Measurements from ENCODE around the gene SLIT3.

Gene SLIT3

GRCh38 chr5:168800701-168801100, 500.2 kb downstream of the SLIT3 start:
- no peaks in the 10 kb centered on the region for H3K4me1 ChIP-seq
- no peak overlapping the region for H2AFZ ChIP-seq
- H3K36me3 ChIP-seq (ENCODE audit: control insufficient read depth, insufficient read depth, low read length): no peaks in the 10 kb centered on the region
- TF ChIP-seq CTCF (IDR thresholded peaks at IDR 0.05): no peak
- H3K4me3 ChIP-seq (ENCODE audit: low read depth, low read length): no peak overlapping the region
- no peaks in the 10 kb centered on the region for H3K9me3 ChIP-seq (ENCODE audit: control insufficient read depth, low read length)
- no peak overlapping the region for H3K9ac ChIP-seq
- no peaks in the 10 kb centered on the region for H3K27me3 ChIP-seq (ENCODE audit: control insufficient read depth, insufficient read depth, low read length)
- H3K79me2 ChIP-seq: no peaks in the 10 kb centered on the region
- H3K27ac ChIP-seq: no peak overlapping the region
- H3K4me2 ChIP-seq (ENCODE audit: low read length): no peak overlapping the region

GRCh38 chr5:168798065-168799023, 502.6 kb downstream of the SLIT3 start:
- no peaks in the 10 kb centered on the region for H3K4me1 ChIP-seq
- no peak overlapping the region for H3K4me3 ChIP-seq (ENCODE audit: low read depth, low read length)
- no peaks in the 10 kb centered on the region for H3K9me3 ChIP-seq (ENCODE audit: control insufficient read depth, low read length)
- no peak overlapping the region for H3K9ac ChIP-seq
- no peaks in the 10 kb centered on the region for H3K27me3 ChIP-seq (ENCODE audit: control insufficient read depth, insufficient read depth, low read length)
- TF ChIP-seq CTCF (IDR thresholded peaks at IDR 0.05): no peak
- no peak overlapping the region for H3K4me2 ChIP-seq (ENCODE audit: low read length)
- no peaks in the 10 kb centered on the region for H3K79me2 ChIP-seq
- H3K36me3 ChIP-seq (ENCODE audit: control insufficient read depth, insufficient read depth, low read length): no peaks in the 10 kb centered on the region
- H2AFZ ChIP-seq: no peak overlapping the region
- no peak overlapping the region for H3K27ac ChIP-seq

GRCh38 chr5:168796593-168797580, 504.1 kb downstream of the SLIT3 start:
- Histone ChIP-seq H3K36me3 (ENCODE audit: control insufficient read depth, insufficient read depth, low read length) (no peaks in the 10 kb centered on the region), H3K27me3 (ENCODE audit: control insufficient read depth, insufficient read depth, low read length) (no peaks in the 10 kb centered on the region), H3K4me1 (no peaks in the 10 kb centered on the region), H2AFZ (no peak overlapping the region), H3K4me3 (ENCODE audit: low read depth, low read length) (no peak overlapping the region), H3K4me2 (ENCODE audit: low read length) (no peak overlapping the region), H3K79me2 (no peaks in the 10 kb centered on the region), H3K9me3 (ENCODE audit: control insufficient read depth, low read length) (no peaks in the 10 kb centered on the region), H3K27ac (no peak overlapping the region), H3K9ac (no peak overlapping the region)
- TF ChIP-seq CTCF (IDR thresholded peaks at IDR 0.05): no peak

- no peak overlapping the region for H2AFZ ChIP-seq
- no peak overlapping the region for H3K4me2 ChIP-seq (ENCODE audit: low read length)
- H3K9ac ChIP-seq: no peak overlapping the region
- H3K79me2 ChIP-seq: no peaks in the 10 kb centered on the region
- no peaks in the 10 kb centered on the region for H3K27me3 ChIP-seq (ENCODE audit: control insufficient read depth, insufficient read depth, low read length)
- no peak overlapping the region for H3K27ac ChIP-seq
- H3K4me3 ChIP-seq (ENCODE audit: low read depth, low read length): no peak overlapping the region
- H3K4me1 ChIP-seq: no peaks in the 10 kb centered on the region
- TF ChIP-seq CTCF (IDR thresholded peaks at IDR 0.05): no peak
- no peaks in the 10 kb centered on the region for H3K9me3 ChIP-seq (ENCODE audit: control insufficient read depth, low read length)
- H3K36me3 ChIP-seq (ENCODE audit: control insufficient read depth, insufficient read depth, low read length): no peaks in the 10 kb centered on the region
These were observed 504.9 kb downstream of the SLIT3 start for GRCh38 chr5:168796000-168796399.
